Sigmoid colon (tissue), 4 donors: ENCODE results near the gene PIGO.

Experiments
- CTCF ChIP-seq, 4 experiments: fragments of 450-650 bp in 3 of 4; fragments of 200-600 bp in 1 of 4; IDR thresholded peaks; one replicate each; pipeline ENCODE4 v1.5.1; 2016 to 2019; ENCODE audit warnings: antibody characterized with exemption in 4 of 4, mild to moderate bottlenecking in 3 of 4, moderate library complexity in 2 of 4
- EP300 ChIP-seq, 4 donors: sonication (generic); formaldehyde crosslinking; IDR thresholded peaks; one replicate each; pipeline ENCODE4 v1.6.1; 2017; ENCODE audit warnings: antibody characterized with exemption in 4 of 4
- POLR2A ChIP-seq, 2 donors: fragments of 450-650 bp; IDR thresholded peaks; one replicate each; pipeline ENCODE4 v1.6.1; 2016; ENCODE audit warnings: antibody characterized with exemption in 2 of 2, mild to moderate bottlenecking in 2 of 2, moderate library complexity in 2 of 2
- POLR2AphosphoS5 ChIP-seq, 4 donors: sonication (generic); formaldehyde crosslinking; IDR thresholded peaks; one replicate each; pipeline ENCODE4 v1.6.1; 2017; ENCODE audit warnings: antibody characterized with exemption in 4 of 4

DNA sequence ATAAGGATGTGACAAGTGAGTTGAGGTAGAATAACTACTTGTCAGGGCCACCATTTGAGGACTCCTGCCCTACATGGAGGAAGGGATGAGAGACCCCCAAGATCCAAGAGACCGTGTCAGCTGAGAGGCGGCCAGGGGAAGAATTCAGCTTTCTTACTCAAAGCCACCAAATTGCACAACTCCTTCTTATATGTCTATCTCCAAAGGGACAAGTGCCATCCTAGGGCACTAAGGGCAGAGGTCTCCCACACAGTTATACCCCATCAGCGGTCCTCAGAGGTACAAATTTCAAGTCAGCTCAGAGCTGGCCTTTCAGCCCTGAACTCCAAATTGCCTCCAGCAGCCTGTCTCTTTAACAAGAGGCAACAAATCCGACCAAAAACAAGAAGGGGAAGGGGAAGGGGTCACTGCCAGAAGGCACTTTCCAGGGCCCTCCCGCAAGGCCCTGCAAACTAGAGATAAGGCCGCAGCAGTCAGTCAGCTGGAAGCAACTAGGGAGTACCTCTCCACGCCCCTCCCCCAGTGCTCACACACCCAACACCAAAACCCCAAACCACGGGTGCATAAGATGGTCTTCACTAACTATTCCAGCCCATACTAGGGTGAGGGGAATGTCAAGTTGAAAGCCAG lies 12.7 kb upstream of the PIGO start:
- TF ChIP-seq CTCF (IDR thresholded peaks at IDR 0.05) (no peak), POLR2A (IDR thresholded peaks at IDR 0.05) (no peak), POLR2AphosphoS5 (IDR thresholded peaks at IDR 0.05) (no peak), EP300 (IDR thresholded peaks at IDR 0.05) (no peak)
